Thyroid gland (tissue), 4 donors: ENCODE results near the gene UCK2. TPM values are rescaled to one million over a fixed set of nuclear protein-coding genes. Genes with fewer than 3 reads are reported as not detected.

Experiments used
- DNase-seq, 2 donors: peaks; one replicate each; pipeline ENCODE4 v3.0.0-alpha.2; 2019
- H3K27ac ChIP-seq, 3 donors: fragments of 200-600 bp; sonication (generic); 1 replicate in 2 of 3; 2 replicates in 1 of 3; pipeline ENCODE4 v1.5.1; 2016 to 2019; ENCODE audit warnings: mild to moderate bottlenecking in 1 of 3, moderate library complexity in 1 of 3
- H3K27me3 ChIP-seq: fragments of 200-600 bp; sonication (generic); one replicate; pipeline ENCODE4 v1.5.1; 2019
- H3K36me3 ChIP-seq, 2 donors: fragments of 200-600 bp; sonication (generic); one replicate each; pipeline ENCODE4 v1.5.1; 2016 to 2019
- H3K4me1 ChIP-seq, 2 donors: fragments of 200-600 bp; sonication (generic); one replicate each; pipeline ENCODE4 v1.5.1; 2017 to 2019
- H3K4me3 ChIP-seq, 3 donors: fragments of 200-600 bp; sonication (generic); replicated peaks in 1 of 3; 1 replicate in 2 of 3; 2 replicates in 1 of 3; pipeline ENCODE4 v1.5.1; 2016; ENCODE audit warnings: mild to moderate bottlenecking in 1 of 3
- H3K9me3 ChIP-seq: fragments of 200-600 bp; sonication (generic); one replicate; pipeline ENCODE4 v1.5.1; 2017
- POLR2A ChIP-seq, 2 donors: fragments of 450-650 bp; IDR thresholded peaks; one replicate each; pipeline ENCODE4 v1.6.1; 2017; ENCODE audit warnings: antibody characterized with exemption in 2 of 2, mild to moderate bottlenecking in 2 of 2, moderate library complexity in 1 of 2
- WGBS, 2 donors: methylation state at CpG; one replicate each; pipeline ENCODE4 v1.1.5; 2017; 5-methylcytosine and 5-hydroxymethylcytosine counted together
- intact Hi-C: fragments of 100-400 bp; cut with DNase I; formaldehyde crosslinking; loops from one replicate; pipeline ENCODE4 v1.15.1; 2023
- total RNA-seq, 4 donors: library from RNA; depleted of rRNA; stranded (reverse); fragments of >200 nt; gene quantifications; one replicate each; pipeline ENCODE4 v1.2.3, GENCODE V29; 2016
- TF ChIP-seq, protein P1 (sequence below), 6 experiments: fragments of 200-600 bp in 3 of 6; fragments of 450-650 bp in 3 of 6; sonication (generic) in 3 of 6; IDR thresholded peaks; one replicate each; pipeline ENCODE4 v1.5.1; 2016 to 2019; ENCODE audit warnings: antibody characterized with exemption in 6 of 6, mild to moderate bottlenecking in 2 of 6, inconsistent platforms in 1 of 6, moderate library complexity in 1 of 6

The UCK2 gene
- total RNA-seq, 4 donors from 2014 or later, result 15.9 to 21.0 (median 19.3) TPM

DNA sequence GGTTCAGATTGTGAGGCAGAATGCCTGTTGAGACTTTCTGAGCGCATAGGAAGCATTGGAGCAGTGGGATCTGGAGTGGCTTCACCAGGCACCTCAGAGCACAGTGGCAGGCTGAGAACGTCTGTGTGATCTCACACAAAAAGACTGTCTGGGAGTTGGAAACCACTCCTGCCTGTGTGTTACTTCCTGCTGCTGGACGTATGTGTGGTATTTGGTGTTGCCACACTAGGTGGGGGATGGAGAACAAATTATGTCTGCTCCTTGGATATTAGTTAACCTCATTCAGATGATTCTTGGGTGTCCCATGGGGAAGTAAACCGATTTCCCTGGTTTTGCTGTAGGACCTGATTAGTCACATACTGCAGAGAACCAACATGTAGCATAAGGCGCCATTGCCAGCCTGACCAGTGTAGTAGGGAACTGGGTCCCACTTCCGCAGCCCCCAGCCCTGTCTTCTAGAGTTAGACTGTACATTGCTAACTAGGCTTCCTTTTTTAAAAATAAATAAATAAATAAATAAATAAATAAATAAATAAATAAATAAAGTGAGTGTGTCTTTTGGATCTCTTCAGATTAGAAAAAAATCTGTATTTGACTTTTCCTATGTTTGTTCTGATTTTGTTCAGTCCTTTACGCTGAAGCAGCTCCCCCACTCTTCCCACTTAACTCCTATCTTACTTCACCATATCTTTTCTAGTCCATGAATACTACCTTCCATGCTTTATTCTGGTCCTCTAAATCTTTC is 26.9 kb downstream of the UCK2 start:
- peaks cover 0 to 3% of the 10 kb centered on the region in 2 donors for H3K4me1 ChIP-seq
- TF ChIP-seq, protein P1, sequence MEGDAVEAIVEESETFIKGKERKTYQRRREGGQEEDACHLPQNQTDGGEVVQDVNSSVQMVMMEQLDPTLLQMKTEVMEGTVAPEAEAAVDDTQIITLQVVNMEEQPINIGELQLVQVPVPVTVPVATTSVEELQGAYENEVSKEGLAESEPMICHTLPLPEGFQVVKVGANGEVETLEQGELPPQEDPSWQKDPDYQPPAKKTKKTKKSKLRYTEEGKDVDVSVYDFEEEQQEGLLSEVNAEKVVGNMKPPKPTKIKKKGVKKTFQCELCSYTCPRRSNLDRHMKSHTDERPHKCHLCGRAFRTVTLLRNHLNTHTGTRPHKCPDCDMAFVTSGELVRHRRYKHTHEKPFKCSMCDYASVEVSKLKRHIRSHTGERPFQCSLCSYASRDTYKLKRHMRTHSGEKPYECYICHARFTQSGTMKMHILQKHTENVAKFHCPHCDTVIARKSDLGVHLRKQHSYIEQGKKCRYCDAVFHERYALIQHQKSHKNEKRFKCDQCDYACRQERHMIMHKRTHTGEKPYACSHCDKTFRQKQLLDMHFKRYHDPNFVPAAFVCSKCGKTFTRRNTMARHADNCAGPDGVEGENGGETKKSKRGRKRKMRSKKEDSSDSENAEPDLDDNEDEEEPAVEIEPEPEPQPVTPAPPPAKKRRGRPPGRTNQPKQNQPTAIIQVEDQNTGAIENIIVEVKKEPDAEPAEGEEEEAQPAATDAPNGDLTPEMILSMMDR (IDR thresholded peaks at IDR 0.05), result no peak
- TF ChIP-seq POLR2A (IDR thresholded peaks at IDR 0.05), result no peak
- no peak overlapping the region for H3K27ac ChIP-seq
- intact Hi-C loops, result no loop called here
- WGBS, 2 donors, result 79 to 86% methylated on average over 7 of the region's 7 CpGs
- H3K9me3 ChIP-seq, result no peaks in the 10 kb centered on the region
- no peaks in the 10 kb centered on the region for H3K36me3 ChIP-seq
- no peaks in the 10 kb centered on the region for H3K27me3 ChIP-seq
- H3K4me3 ChIP-seq, result no peak overlapping the region
- no peak for DNase-seq

DNA sequence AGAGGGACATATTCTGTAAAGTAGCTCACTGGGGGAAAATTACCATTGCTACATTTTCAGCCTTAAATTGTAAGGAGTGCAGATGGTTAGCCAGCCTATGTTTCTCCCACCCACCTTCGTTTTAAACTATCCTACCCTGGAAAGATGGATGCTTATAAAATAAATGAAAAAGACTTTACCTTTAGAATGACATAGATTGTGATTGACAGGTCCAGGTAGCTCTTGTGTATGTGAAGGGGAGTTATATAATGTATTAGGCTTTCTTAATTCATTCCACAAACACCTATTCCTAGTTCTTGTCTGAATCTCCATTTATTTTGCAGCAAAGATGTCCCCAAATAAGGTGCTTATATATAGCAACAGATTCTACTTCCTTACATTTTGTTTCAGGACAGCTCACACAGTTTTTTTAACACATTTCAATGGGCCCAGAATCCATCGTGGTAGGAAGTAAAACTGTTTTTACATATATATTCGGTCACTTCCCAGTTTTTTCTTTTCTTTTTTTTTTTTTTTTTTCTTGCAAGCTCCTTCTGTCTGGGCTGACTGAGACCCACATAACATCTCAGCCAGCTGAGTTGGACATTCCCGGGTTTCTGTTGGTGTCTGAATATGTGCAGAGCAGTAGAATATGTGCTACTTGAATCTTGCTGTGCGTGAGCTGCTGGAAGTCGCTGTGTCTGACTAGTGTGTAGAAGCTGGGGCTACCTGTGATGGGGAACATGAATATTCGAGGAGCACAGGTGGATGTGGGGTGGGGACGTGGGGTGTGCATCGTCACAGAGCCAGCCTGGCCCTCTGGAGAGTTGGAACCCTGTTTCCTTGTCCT is 27.8 kb downstream of the UCK2 start:
- no peaks in the 10 kb centered on the region for H3K36me3 ChIP-seq
- intact Hi-C loops, result no loop called here
- H3K4me1 ChIP-seq, result no peaks in the 10 kb centered on the region
- no peak overlapping the region for H3K27ac ChIP-seq
- no peak overlapping the region for H3K4me3 ChIP-seq
- TF ChIP-seq POLR2A (IDR thresholded peaks at IDR 0.05), result no peak
- TF ChIP-seq, protein P1 (IDR thresholded peaks at IDR 0.05), result no peak
- DNase-seq, result no peak
- H3K9me3 ChIP-seq, result no peaks in the 10 kb centered on the region
- no peaks in the 10 kb centered on the region for H3K27me3 ChIP-seq
- WGBS, 2 donors, result 82 to 88% methylated on average over 9 of the region's 9 CpGs

DNA sequence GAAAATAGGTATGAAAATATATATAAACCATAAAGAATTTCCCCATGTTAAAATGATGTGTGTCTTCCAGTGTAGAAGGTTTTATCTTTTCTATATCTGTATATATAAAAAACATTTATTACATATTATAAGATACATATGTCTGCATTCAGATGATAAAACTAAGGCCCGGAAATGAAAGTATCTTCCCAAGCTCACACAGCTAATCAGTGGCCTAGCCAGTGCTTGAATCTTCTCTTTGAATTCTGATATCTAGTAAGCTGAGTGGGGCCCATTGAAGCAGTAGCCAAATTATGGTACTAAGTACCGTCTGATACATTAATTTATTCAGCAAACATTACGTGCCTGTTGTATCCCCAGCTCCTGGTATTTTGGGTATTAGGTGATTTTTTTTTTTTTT is 28.6 kb downstream of the UCK2 start:
- no peak for DNase-seq
- WGBS, 2 donors, result 91 to 92% methylated on average over 3 of the region's 3 CpGs
- H3K36me3 ChIP-seq, result no peaks in the 10 kb centered on the region
- H3K4me1 ChIP-seq, result no peaks in the 10 kb centered on the region
- intact Hi-C loops, result no loop called here
- TF ChIP-seq, protein P1 (IDR thresholded peaks at IDR 0.05), result no peak
- no peak for TF ChIP-seq POLR2A (IDR thresholded peaks at IDR 0.05)
- H3K4me3 ChIP-seq, result no peak overlapping the region
- no peak overlapping the region for H3K27ac ChIP-seq
- H3K27me3 ChIP-seq, result no peaks in the 10 kb centered on the region
- H3K9me3 ChIP-seq, result no peaks in the 10 kb centered on the region

DNA sequence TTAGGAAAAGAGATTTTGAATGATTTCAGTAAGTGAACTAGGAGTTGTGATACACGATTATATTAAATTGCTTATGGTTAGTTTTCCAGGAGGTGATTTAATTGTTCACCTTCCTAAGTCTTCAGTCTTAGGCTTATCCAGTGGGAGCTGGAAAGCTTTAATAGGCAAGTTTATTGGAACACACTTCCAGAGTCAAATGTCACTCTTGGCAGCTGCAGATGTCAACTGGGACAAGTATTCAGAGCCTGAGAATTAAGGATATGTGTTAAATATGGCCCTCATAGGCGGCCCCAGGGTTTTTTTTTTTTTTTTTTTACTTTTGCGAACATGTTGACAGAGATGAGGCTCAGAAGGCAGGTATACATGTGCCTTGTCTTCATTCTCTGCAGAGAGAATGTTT is 29.2 kb downstream of the UCK2 start:
- TF ChIP-seq POLR2A (IDR thresholded peaks at IDR 0.05), result no peak
- TF ChIP-seq, protein P1 (IDR thresholded peaks at IDR 0.05), result no peak
- 77 to 87% methylated on average over 3 of the region's 3 CpGs for WGBS, 2 donors
- no peak overlapping the region for H3K27ac ChIP-seq
- no peaks in the 10 kb centered on the region for H3K36me3 ChIP-seq
- intact Hi-C loops, result no loop called here
- no peak for DNase-seq
- no peak overlapping the region for H3K4me3 ChIP-seq
- no peaks in the 10 kb centered on the region for H3K4me1 ChIP-seq
- no peaks in the 10 kb centered on the region for H3K27me3 ChIP-seq
- no peaks in the 10 kb centered on the region for H3K9me3 ChIP-seq
